HepG2 (cell line): Measurements from ENCODE around the gene PHOSPHO2. TPM values are rescaled to one million over a fixed set of nuclear protein-coding genes. Genes with fewer than 3 reads are reported as not detected.

Experiments used
- BRF2 ChIP-seq: sonication (generic); formaldehyde crosslinking; IDR thresholded peaks from 2 replicates; pipeline ENCODE4 v1.8.1; 2022; ENCODE audit warnings: mild to moderate bottlenecking, missing genetic modification reagents
- FOXP1 ChIP-seq, 2 experiments: fragments of 450-650 bp in 1 of 2; IDR thresholded peaks; 2 replicates each; pipeline ENCODE4 v1.6.1; 2017 to 2018; ENCODE audit warnings: antibody characterized with exemption in 1 of 2
- GABPB1 ChIP-seq: IDR thresholded peaks from 2 replicates; pipeline ENCODE4 v1.6.1; 2016; ENCODE audit warnings: mild to moderate bottlenecking, missing genetic modification reagents, moderate library complexity, missing compliant biosample characterization
- HNRNPL ChIP-seq: fragments of 200-400 bp; formaldehyde crosslinking; IDR thresholded peaks from 2 replicates; pipeline ENCODE4 v1.6.1; 2017; ENCODE audit warnings: mild to moderate bottlenecking, low read depth, low read length
- MXD4 ChIP-seq: IDR thresholded peaks from 2 replicates; pipeline ENCODE4 v1.6.1; 2016; ENCODE audit warnings: mild to moderate bottlenecking, missing biosample characterization, missing genetic modification reagents
- PATZ1 ChIP-seq: sonication (generic); formaldehyde crosslinking; IDR thresholded peaks from 2 replicates; pipeline ENCODE4 v1.4.0; 2020; ENCODE audit warnings: missing genetic modification reagents
- PAXIP1 ChIP-seq: sonication (generic); formaldehyde crosslinking; conservative IDR thresholded peaks from 2 replicates; pipeline ENCODE4 v1.4.0; 2020; ENCODE audit warnings: mild to moderate bottlenecking, missing genetic modification reagents, moderate library complexity
- PHF8 ChIP-seq: sonication (generic); formaldehyde crosslinking; IDR thresholded peaks from 2 replicates; pipeline ENCODE4 v1.5.0; 2020; ENCODE audit warnings: missing genetic modification reagents
- SMAD1 ChIP-seq: sonication (generic); formaldehyde crosslinking; IDR thresholded peaks from 2 replicates; pipeline ENCODE4 v1.4.0; 2020; ENCODE audit warnings: missing genetic modification reagents, low read depth, mild to moderate bottlenecking, borderline replicate concordance
- SRF ChIP-seq: IDR thresholded peaks from 2 replicates; pipeline ENCODE4 v1.6.1; 2011; ENCODE audit warnings: mild to moderate bottlenecking, low read depth, low read length, moderate library complexity
- STAG1 ChIP-seq: sonication (generic); formaldehyde crosslinking; IDR thresholded peaks from 2 replicates; pipeline ENCODE4 v1.4.0; 2020; ENCODE audit warnings: missing genetic modification reagents
- TOE1 ChIP-seq: sonication (generic); formaldehyde crosslinking; IDR thresholded peaks from 2 replicates; pipeline ENCODE4 v1.4.0; 2020; ENCODE audit warnings: mild to moderate bottlenecking, missing genetic modification reagents
- ZNF143 ChIP-seq: sonication (generic); formaldehyde crosslinking; IDR thresholded peaks from 2 replicates; pipeline ENCODE4 v1.4.0; 2020; ENCODE audit warnings: missing genetic modification reagents
- ZNF343 ChIP-seq: sonication (generic); formaldehyde crosslinking; IDR thresholded peaks from 2 replicates; pipeline ENCODE4 v1.4.0; 2020; ENCODE audit warnings: mild to moderate bottlenecking, missing genetic modification reagents
- ZNF383 ChIP-seq: sonication (generic); formaldehyde crosslinking; IDR thresholded peaks from 2 replicates; pipeline ENCODE4 v1.4.0; 2020; ENCODE audit warnings: missing genetic modification reagents, mild to moderate bottlenecking, borderline replicate concordance
- ZNF609 ChIP-seq: sonication (generic); formaldehyde crosslinking; IDR thresholded peaks from 2 replicates; pipeline ENCODE4 v1.4.0; 2020; ENCODE audit warnings: mild to moderate bottlenecking, missing genetic modification reagents, borderline replicate concordance
- ZNF790 ChIP-seq: sonication (generic); formaldehyde crosslinking; IDR thresholded peaks from 2 replicates; pipeline ENCODE4 v1.8.0; 2022; ENCODE audit warnings: missing genetic modification reagents, mild to moderate bottlenecking, borderline replicate concordance
- polyA plus RNA-seq, 8 experiments: library from polyadenylated mRNA; depleted of rRNA in 3 of 8; stranded (reverse) in 7 of 8; unstranded in 1 of 8; fragments of >200 nt; fragmentation: Illumina TruSeq in 4 of 8; extraction: Trizol in 4 of 8; gene quantifications; 2 replicates each; pipeline versions ENCODE4 v1.2.1 to v1.2.3, GENCODE V29; 2011 to 2016; ENCODE audit warnings: low read depth in 4 of 8, missing spikeins in 1 of 8, mixed read lengths in 1 of 8; ENCODE audit not compliant: insufficient read depth in 1 of 8
- total RNA-seq, 5 experiments: library from RNA; depleted of rRNA; stranded (reverse); fragments of >200 nt; fragmentation: Illumina TruSeq; extraction: Trizol; gene quantifications; 2 replicates each; pipeline ENCODE4 v1.2.3, GENCODE V29; 2016; ENCODE audit warnings: low read depth in 1 of 5

Gene PHOSPHO2
- total and polyA plus RNA-seq, 2 of the 13 experiments (the other 11 are each of a cell fraction or from before 2014, with no cell fraction given) = 6.1 to 11.4 TPM

GRCh38 chr2:169715379-169716237 lies 21.3 kb downstream of the PHOSPHO2 start (continued):
- peak; percentile 89 for TF ChIP-seq ZNF609 (CRISPR knock-in tag)
- 0 out of 2 replicates have a peak, but pooled peaks have one; percentile 21 for TF ChIP-seq STAG1 (CRISPR knock-in tag)
- TF ChIP-seq PAXIP1 (CRISPR knock-in tag) = peak; percentile 82
- no peak for TF ChIP-seq TOE1 (CRISPR knock-in tag)
- no peak for TF ChIP-seq FOXP1 (IDR thresholded peaks at IDR 0.05)
- peak; percentile 71; the same call in 1 of the 2 replicates for TF ChIP-seq FOXP1 (CRISPR knock-in tag; IDR thresholded peaks at IDR 0.05)
- TF ChIP-seq HNRNPL = no peak
- no peak for TF ChIP-seq MXD4 (CRISPR knock-in tag)
- TF ChIP-seq ZNF143 (CRISPR knock-in tag) = no peak
- TF ChIP-seq ZNF383 (CRISPR knock-in tag) = peak; percentile 93
- TF ChIP-seq SMAD1 (CRISPR knock-in tag) = no peak
- 0 out of 2 replicates have a peak, but pooled peaks have one; percentile 48 for TF ChIP-seq BRF2
- TF ChIP-seq PATZ1 (CRISPR knock-in tag) = peak; percentile 97
- peak; percentile 51; the same call in 1 of the 2 replicates for TF ChIP-seq SRF
- TF ChIP-seq ZNF343 = peak; percentile 71; the same call in 1 of the 2 replicates
- TF ChIP-seq GABPB1 (CRISPR knock-in tag) = peak; percentile 31; the same call in 1 of the 2 replicates
- peak; percentile 43 for TF ChIP-seq PHF8
- TF ChIP-seq ZNF790 = no peak
